HG02943 (cell line): Measurements from ENCODE around the gene RAD51B.

ENCODE experiments used
- ATAC-seq: cut with Tn5 transposase; IDR thresholded peaks from one replicate; pipeline ENCODE4 v1.9.1; 2021; ENCODE audit warnings: mild to moderate bottlenecking, low read depth, moderate library complexity; ENCODE audit not compliant: unreplicated experiment

RAD51B gene

DNA sequence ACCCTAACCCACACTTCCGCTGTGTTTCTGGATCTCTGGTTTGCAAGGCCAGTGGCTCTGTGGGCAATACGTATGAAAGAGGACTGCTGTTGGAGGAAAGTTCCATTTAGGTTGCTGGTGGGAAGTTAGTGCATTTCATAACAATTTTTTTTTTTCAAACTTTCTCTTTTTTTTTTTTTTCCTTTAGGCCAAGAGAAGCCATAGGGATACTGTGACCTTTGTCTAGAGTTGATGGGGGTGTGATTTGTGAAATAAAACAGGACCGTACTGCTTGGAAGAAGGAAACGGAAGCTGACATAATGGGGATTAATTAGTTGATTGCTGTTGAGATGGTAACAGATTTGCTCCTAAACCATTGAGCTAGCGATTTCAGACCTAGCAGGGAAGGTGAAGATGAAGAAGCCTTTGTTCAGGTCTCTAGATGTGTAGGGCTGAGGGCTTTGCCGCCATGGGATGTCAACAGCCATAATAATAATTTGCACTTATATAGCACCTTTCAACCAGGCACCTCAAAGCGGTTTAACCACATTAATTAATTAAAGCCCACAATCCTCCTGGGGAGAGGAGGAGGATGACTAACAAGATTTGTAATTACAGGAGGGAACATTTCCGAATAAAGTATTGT lies 658.0 kb downstream of the RAD51B start:
- ATAC-seq = no peak

- ATAC-seq = no peak
Measured at GRCh38 chr14:68479247-68479646, 659.7 kb downstream of the RAD51B start.

DNA sequence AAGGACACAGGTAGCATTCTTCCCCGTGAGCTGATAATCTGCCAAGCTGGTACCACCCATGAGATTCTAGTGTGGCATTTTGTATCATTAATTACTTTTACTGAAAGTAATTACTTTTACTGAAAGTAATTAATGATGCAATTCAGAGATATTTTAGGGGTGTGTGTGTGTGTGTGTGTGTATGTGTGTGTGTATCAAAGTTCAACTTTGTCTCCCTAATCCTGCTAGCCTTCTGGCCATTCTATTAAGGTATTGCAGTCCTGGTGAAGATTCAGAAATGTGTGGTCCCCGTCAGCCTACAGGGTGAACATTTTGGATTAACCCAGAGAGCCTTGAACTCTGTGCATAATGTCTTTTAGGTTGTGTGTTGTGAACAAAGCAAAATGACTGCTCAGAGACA lies 662.4 kb downstream of the RAD51B start:
- ATAC-seq = no peak

DNA sequence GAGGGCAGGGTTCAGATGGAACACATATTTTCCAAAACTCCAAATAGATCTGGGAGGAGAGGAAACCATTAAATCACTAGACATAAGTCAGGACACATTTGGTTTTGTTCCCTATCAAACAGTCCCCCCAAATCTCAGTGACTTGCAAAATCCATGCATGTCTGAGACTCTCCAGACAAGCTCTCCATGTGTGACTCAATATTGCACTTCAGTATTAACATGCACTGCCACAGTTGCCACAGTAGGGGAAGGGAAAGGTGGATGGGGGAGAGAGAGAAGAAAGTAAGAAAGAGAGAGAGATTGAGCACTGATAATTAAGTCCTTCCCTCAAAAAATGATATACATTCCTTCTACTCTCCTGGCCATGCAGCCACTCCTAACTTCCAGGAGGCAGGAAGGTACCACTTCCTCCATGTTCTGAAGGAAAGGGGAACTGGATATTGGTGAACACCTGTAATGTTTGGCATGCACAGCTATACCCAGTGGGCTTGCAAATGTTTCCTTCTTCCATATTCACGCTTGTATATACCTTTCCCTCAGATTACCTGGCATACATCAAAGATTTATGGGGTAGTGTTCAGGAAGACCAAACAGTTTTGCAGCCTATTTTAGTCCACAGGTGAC lies 663.3 kb downstream of the RAD51B start:
- no peak for ATAC-seq

DNA sequence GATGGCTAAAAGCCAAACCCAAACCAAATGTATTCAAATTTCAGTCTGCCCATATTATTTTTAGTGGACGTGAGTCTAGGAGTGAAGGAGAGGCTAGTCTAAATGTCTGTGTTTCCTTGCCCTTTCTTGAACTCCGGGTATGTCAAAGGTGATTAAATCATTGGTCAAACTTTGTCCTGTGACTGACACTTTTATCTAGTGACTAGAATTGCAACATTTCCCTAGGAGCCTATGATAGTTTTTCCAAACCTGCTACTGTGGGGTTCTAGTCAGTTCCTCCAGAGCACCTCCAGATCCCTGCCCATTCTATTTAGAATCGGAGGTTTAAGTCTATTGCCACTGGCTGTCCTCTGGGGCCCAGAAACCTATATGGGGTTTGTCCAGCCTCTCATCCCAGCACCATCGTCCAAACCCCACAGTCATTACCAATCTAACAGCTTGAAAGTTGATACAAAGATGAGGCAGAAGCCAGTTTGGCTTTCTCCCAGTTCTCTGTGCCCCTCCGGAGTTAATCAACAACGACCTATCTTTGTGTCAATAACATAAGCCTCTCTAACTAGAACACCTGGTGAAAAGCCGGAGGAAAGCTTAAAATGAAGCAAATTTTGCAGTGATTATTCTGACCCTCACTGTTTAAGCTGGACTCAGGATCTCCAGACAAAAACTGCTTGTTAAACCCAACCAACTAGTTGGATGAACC lies 666.6 kb downstream of the RAD51B start:
- no peak for ATAC-seq

DNA sequence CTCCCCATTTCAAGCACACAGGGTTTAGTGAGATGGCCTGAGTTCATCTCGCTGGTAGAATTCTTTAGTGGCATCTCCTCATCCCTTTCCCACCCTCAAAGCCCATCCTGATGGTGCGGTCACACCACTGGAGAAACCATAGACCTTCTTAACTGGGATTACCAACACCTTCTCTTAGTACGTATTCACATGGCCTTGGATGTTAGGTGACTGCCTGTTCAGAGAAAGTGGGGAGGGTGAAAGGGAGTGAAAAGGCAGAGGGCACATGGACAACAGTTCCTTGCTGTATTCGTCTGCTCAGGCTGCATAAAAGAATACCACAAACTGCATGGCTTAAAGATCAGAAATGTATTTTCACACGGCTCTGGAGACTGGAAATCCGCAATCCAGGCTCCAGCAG lies 667.2 kb downstream of the RAD51B start:
- ATAC-seq = no peak

DNA sequence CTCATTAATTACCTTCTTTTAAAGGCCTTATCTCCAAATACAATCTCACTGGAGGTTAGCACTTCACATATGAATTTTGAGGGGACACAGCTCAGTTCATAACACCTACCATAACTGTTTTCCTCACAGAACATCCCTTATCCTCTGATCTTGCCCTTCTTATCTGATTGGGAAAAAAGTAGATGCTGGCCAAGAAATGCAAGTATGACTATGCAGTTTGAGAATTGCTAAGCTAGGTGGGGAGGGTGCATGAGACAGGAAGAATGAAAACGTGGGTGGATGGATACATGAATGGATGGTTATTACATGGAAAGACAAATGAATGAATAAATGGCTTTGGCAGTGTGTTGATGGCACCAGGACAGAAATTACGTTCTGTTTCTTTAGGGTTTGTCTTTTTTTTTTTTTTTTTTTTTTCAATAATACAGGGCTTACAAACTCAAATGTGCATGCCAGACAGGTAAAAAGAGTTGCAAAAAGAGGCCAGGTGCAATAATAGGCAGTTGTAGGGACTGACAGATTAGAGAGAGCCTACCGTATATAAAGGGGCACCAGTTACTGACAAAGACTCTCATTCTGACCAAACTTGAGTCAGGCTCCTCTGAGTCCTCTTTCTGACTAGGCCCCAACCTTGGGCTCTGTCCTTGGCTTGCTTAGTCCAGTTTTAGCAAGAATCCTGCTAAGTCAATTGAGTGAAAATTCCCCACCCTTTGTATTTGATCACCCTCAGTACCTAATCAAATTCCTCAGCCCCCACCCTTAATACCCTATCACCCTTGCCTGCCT lies 668.4 kb downstream of the RAD51B start:
- ATAC-seq = no peak

- ATAC-seq = no peak
Measured at GRCh38 chr14:68491793-68492192, 672.2 kb downstream of the RAD51B start.

- ATAC-seq = no peak
Measured at GRCh38 chr14:68492381-68493151, 673.0 kb downstream of the RAD51B start.

GRCh38 chr14:68493152-68493911 lies 673.8 kb downstream of the RAD51B start:
- ATAC-seq = no peak

- no peak for ATAC-seq
Measured at GRCh38 chr14:68495101-68496039, 675.8 kb downstream of the RAD51B start.

GRCh38 chr14:68497011-68497410 lies 677.4 kb downstream of the RAD51B start:
- no peak for ATAC-seq

GRCh38 chr14:68499451-68499850 lies 679.9 kb downstream of the RAD51B start:
- ATAC-seq = no peak

DNA sequence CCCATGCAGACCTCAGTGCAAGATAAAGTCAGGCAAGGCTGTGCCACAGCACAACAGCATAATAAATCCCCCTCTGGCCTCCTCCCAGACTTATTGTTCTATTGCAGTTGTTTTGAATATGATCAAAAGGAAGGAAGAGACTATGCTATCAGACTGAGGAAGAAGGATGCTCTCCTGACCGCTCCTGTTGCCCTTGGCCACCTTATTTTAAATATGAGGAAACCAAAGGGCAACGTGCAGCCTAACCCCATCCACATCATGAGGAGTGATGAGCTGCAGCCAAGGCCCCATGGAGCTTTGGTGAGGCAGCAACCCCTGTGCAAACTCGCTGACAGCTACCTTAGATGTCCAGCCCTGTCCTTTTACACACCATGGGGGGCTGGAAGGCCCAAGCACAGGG lies 681.6 kb downstream of the RAD51B start:
- ATAC-seq = no peak

DNA sequence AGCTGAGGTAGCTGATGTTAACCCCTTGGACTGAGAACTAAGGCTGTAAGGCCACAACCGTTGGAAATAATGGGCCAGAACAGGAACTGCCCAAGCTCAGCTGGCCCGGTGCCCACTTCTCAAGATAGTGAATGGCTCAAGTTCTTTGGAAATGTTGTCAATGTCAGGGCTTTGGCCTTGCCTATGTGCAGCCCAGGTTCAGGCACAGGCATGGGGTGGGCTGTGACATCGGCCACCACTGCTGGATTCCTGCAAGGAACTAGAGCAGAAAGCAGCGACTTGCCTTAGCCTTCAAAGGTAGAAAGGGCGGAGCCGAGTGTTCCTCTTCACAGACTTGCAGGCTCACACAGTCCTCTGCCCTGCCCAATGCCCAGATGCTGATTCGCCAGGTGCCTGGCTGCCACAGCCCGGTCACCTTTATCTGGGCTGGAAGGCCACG lies 682.1 kb downstream of the RAD51B start:
- ATAC-seq = no peak

DNA sequence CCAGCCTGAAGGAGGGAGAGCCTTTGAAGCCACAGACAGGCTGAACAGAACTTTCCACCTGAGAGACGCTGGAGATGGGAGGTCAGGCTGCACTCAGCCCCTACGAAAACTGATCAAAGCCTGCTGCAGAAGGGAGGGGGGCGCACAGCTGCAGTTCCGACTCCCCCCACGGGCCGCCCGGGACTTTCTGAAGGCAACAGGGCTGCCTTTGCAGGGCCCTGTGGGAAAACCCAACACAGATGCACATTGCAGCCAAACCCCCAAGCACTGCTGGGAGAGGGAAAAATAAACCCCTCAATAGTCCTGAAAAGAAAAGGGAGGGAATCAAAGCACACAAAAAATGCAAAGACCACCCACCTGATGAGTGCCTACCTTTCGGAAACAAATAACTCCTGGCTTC lies 682.7 kb downstream of the RAD51B start:
- no peak for ATAC-seq

DNA sequence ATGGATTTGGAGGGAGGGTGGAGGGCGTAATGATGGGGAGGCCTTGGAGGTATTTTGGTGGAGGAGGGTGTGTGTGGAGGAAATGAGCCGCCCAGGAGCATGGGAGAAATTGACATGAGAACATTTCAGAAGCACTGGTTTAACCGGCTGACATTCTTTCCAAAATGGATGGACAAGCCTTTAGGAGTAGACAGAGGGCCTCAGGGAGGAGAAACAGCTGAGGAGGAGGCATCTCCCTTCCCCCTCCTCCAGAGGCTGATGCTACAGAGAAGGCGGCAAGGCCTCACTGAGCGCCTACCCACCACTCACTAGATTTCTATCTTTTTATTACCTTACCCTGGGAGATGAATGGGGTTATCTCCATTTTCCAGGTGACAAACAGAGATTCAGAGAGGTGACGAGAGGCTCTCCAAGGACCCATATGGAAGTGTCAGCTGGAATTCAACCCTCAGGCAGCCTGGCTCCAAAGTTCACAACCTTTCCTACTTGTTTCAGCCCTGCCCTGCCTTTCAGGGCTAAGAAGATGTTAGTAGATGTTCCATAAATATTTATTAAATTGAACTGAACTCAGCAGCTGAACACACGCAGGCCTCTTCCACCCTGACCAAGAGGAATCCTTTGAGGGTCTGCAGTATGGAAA lies 683.7 kb downstream of the RAD51B start:
- ATAC-seq = no peak

DNA sequence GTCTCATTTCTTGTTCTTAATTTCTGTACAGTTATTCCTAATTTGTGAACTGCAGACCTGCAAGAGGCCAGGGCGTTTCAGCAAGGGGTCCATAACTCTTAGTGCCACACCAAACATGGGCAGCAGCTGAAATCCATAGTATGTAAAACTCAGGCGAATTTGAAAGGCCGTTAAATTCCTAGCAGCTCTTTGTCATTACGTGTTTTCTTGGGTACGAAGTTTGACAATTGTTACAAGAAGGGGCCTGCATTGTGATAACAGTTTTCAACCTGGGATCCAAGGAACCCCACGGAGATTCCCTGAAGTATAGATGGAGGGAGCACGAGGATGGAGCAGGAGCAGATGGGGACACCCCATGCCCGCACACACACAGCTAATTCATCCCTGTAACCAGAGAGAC lies 685.3 kb downstream of the RAD51B start:
- ATAC-seq = no peak
